ENCODE measurements around the gene ZNF420.
"Not testable (repeated sequence)": the region's sequence is repeated elsewhere in the genome, so short reads cannot be mapped to it uniquely, and the experiment has no call there.

ZNF420 gene

GRCh38 chr19:37077934-37078716 is at the start of gene ZNF420:
TSS of gene ZNF420 (plus strand) at chr19:37078433. CDS start at chr19:37089119, 10,686 bp downstream.
- H3K27ac ChIP-seq, result peak within 1 kb of the TSS; percentile 78
- TF ChIP-seq CTCF (IDR thresholded peaks at IDR 0.05) (no peak), ZFX (IDR thresholded peaks at IDR 0.05; ENCODE audit: borderline replicate concordance) (no peak)

GRCh38 chr19:37045140-37045539 is 33.1 kb upstream of the ZNF420 start:
- TF ChIP-seq ZFX (IDR thresholded peaks at IDR 0.05; ENCODE audit: borderline replicate concordance), result no peak
- TF ChIP-seq CTCF (IDR thresholded peaks at IDR 0.05), result no peak
- H3K27ac ChIP-seq, result no peak overlapping the region

GRCh38 chr19:37055330-37055729 is 22.9 kb upstream of the ZNF420 start:
- no peak for TF ChIP-seq CTCF (IDR thresholded peaks at IDR 0.05)
- no peak for TF ChIP-seq ZFX (IDR thresholded peaks at IDR 0.05; ENCODE audit: borderline replicate concordance)
- no peak overlapping the region for H3K27ac ChIP-seq

GRCh38 chr19:37056776-37057175 is 21.5 kb upstream of the ZNF420 start:
- no peak for TF ChIP-seq CTCF (IDR thresholded peaks at IDR 0.05)
- TF ChIP-seq ZFX (IDR thresholded peaks at IDR 0.05; ENCODE audit: borderline replicate concordance), result no peak
- no peak overlapping the region for H3K27ac ChIP-seq

- TF ChIP-seq CTCF (IDR thresholded peaks at IDR 0.05) (no peak), ZFX (IDR thresholded peaks at IDR 0.05; ENCODE audit: borderline replicate concordance) (no peak)
- H3K27ac ChIP-seq, result no peak overlapping the region
These were observed 19.1 kb upstream of the ZNF420 start for GRCh38 chr19:37059142-37059541.

GRCh38 chr19:37064886-37065285 is 13.3 kb upstream of the ZNF420 start:
- not testable (repeated sequence) for H3K27ac ChIP-seq

GRCh38 chr19:37074111-37074510 is 4.1 kb upstream of the ZNF420 start:
- H3K27ac ChIP-seq, result no peak overlapping the region
- TF ChIP-seq ZFX (IDR thresholded peaks at IDR 0.05; ENCODE audit: borderline replicate concordance) (no peak), CTCF (IDR thresholded peaks at IDR 0.05) (no peak)

All from 22Rv1 (cell line).